IMR-90 (cell line): Measurements from ENCODE around the gene NUAK1. TPM values are rescaled to one million over a fixed set of nuclear protein-coding genes. Genes with fewer than 3 reads are reported as not detected.

Experiments used
- ATAC-seq: fragments of 200-7000 bp; cut with Tn5 transposase; 2 replicates; pipeline ENCODE4 v1.9.1; 2020; ENCODE audit warnings: low read depth, mild to moderate bottlenecking, moderate library complexity
- BruUV-seq: library from RNA; stranded (reverse); fragments of 400-500 nt; replicated peaks from 2 replicates; lab custom pipeline; 2021; lab: Mats Ljungman, UMichigan
- CTCF ChIA-PET: fragments of 300-600 bp; formaldehyde crosslinking; extraction: SDS; loops from one replicate; lab custom pipeline; 2021; ENCODE audit warnings: antibody characterized with exemption; lab: Yijun Ruan, JAX
- POLR2A ChIA-PET: fragments of 300-600 bp; sonication (Branson Sonifier 250); formaldehyde crosslinking; loops from one replicate; lab custom pipeline; 2022; ENCODE audit warnings: antibody characterized with exemption; ENCODE audit not compliant: unreplicated experiment; lab: Charles Lee
- DNase-seq: peaks from one replicate; pipeline ENCODE4 v3.0.0; 2013
- H2AFZ ChIP-seq: replicated peaks from 2 replicates; pipeline ENCODE3; 2013; ENCODE audit warnings: low read length, mild to moderate bottlenecking; ENCODE audit not compliant: poor library complexity
- H2AK5ac ChIP-seq: 2 replicates; pipeline ENCODE4 v1.6.1; 2013; ENCODE audit warnings: low read depth, low read length, inconsistent platforms
- H2AK9ac ChIP-seq: replicated peaks from 2 replicates; pipeline ENCODE3; 2013; ENCODE audit warnings: mild to moderate bottlenecking, low read depth, low read length, moderate library complexity; ENCODE audit not compliant: poor library complexity
- H2BK120ac ChIP-seq: 2 replicates; pipeline ENCODE4 v1.6.1; 2013; ENCODE audit warnings: low read depth, low read length, inconsistent platforms
- H2BK15ac ChIP-seq: 3 replicates; pipeline ENCODE4 v1.6.1; 2013; ENCODE audit warnings: low read depth, low read length, inconsistent platforms
- H2BK20ac ChIP-seq: 2 replicates; pipeline ENCODE4 v1.6.1; 2013; ENCODE audit warnings: low read depth, mild to moderate bottlenecking, inconsistent platforms, low read length, moderate library complexity
- H2BK5ac ChIP-seq: 2 replicates; pipeline ENCODE4 v1.6.1; 2013; ENCODE audit warnings: mild to moderate bottlenecking, low read depth, low read length, inconsistent platforms; ENCODE audit not compliant: poor library complexity, severe bottlenecking
- H3K14ac ChIP-seq: replicated peaks from 2 replicates; pipeline ENCODE4 v1.6.1; 2013; ENCODE audit warnings: low read depth, low read length, inconsistent platforms
- H3K18ac ChIP-seq: 2 replicates; pipeline ENCODE4 v1.6.1; 2013; ENCODE audit warnings: low read depth, low read length, control low read depth
- H3K23ac ChIP-seq: 2 replicates; pipeline ENCODE4 v1.6.1; 2013; ENCODE audit warnings: low read depth, low read length, inconsistent platforms
- H3K27ac ChIP-seq: 2 replicates; pipeline ENCODE4 v1.5.1; 2013; ENCODE audit warnings: mild to moderate bottlenecking, control low read depth, low read length; ENCODE audit not compliant: insufficient read depth
- H3K27me3 ChIP-seq: 2 replicates; pipeline ENCODE4 v1.6.1; 2013; ENCODE audit warnings: low read length; ENCODE audit not compliant: control insufficient read depth, insufficient read depth
- H3K36me3 ChIP-seq: 2 replicates; pipeline ENCODE4 v1.6.1; 2013; ENCODE audit warnings: low read length, mixed read lengths; ENCODE audit not compliant: control insufficient read depth, insufficient read depth
- H3K4ac ChIP-seq: 2 replicates; pipeline ENCODE4 v1.6.1; 2013; ENCODE audit warnings: low read depth, low read length, inconsistent platforms
- H3K4me1 ChIP-seq: 2 replicates; pipeline ENCODE4 v1.6.1; 2013; ENCODE audit warnings: low read length, mixed read lengths; ENCODE audit not compliant: control insufficient read depth, insufficient read depth
- H3K4me2 ChIP-seq: 2 replicates; pipeline ENCODE4 v1.6.1; 2013; ENCODE audit warnings: low read depth, mild to moderate bottlenecking, control low read depth, low read length, moderate library complexity
- H3K4me3 ChIP-seq: 2 replicates; pipeline ENCODE4 v1.5.1; 2013; ENCODE audit warnings: low read depth, mild to moderate bottlenecking, control low read depth, low read length, moderate library complexity; ENCODE audit not compliant: insufficient read depth
- H3K56ac ChIP-seq: 2 replicates; pipeline ENCODE4 v1.6.1; 2013; ENCODE audit warnings: low read length, inconsistent platforms; ENCODE audit not compliant: insufficient read depth; ENCODE audit errors: extremely low read depth
- H3K79me1 ChIP-seq, 2 experiments: 2 replicates each; pipeline ENCODE4 v1.6.1; 2013; ENCODE audit warnings: low read length in 2 of 2, inconsistent platforms in 1 of 2, low read depth in 1 of 2
- H3K9ac ChIP-seq: 2 replicates; pipeline ENCODE4 v1.6.1; 2013; ENCODE audit warnings: low read depth, low read length, control low read depth
- H3K9me1 ChIP-seq: 2 replicates; pipeline ENCODE4 v1.6.1; 2013; ENCODE audit warnings: low read length, inconsistent platforms; ENCODE audit not compliant: insufficient read depth
- H3K9me3 ChIP-seq: 2 replicates; pipeline ENCODE4 v1.6.1; 2013; ENCODE audit warnings: low read length; ENCODE audit not compliant: control insufficient read depth, insufficient read depth
- H4K20me1 ChIP-seq: 2 replicates; pipeline ENCODE4 v1.6.1; 2013; ENCODE audit warnings: low read length, inconsistent platforms; ENCODE audit not compliant: insufficient read depth
- H4K5ac ChIP-seq: 2 replicates; pipeline ENCODE4 v1.6.1; 2013; ENCODE audit warnings: mild to moderate bottlenecking, low read depth, low read length, control low read depth
- H4K8ac ChIP-seq, 2 experiments: 2 replicates each; pipeline ENCODE4 v1.6.1; 2013; ENCODE audit warnings: low read depth in 2 of 2, low read length in 2 of 2, control low read depth in 1 of 2, inconsistent platforms in 1 of 2
- H4K91ac ChIP-seq: 2 replicates; pipeline ENCODE4 v1.6.1; 2013; ENCODE audit warnings: low read depth, low read length, inconsistent platforms; ENCODE audit not compliant: insufficient read depth
- BHLHE40 ChIP-seq: fragments of 150-350 bp; IDR thresholded peaks from 2 replicates; pipeline ENCODE4 v1.6.1; 2016; ENCODE audit warnings: mild to moderate bottlenecking, low read depth, low read length
- CEBPB ChIP-seq: IDR thresholded peaks from 2 replicates; pipeline ENCODE4 v1.6.1; 2012; ENCODE audit warnings: low read depth, low read length, improper control_type of control experiment
- CTCF ChIP-seq: conservative IDR thresholded peaks from 2 replicates; pipeline ENCODE4 v1.5.1; 2012; ENCODE audit warnings: mild to moderate bottlenecking, low read depth, low read length, improper control_type of control experiment
- FOS ChIP-seq: fragments of 150-350 bp; IDR thresholded peaks from 2 replicates; pipeline ENCODE4 v1.6.1; 2016; ENCODE audit warnings: low read depth, low read length
- MAZ ChIP-seq: IDR thresholded peaks from 2 replicates; pipeline ENCODE4 v1.6.1; 2012; ENCODE audit warnings: low read depth, mild to moderate bottlenecking, low read length, improper control_type of control experiment, moderate library complexity, borderline replicate concordance
- MXI1 ChIP-seq: IDR thresholded peaks from 2 replicates; pipeline ENCODE4 v1.6.1; 2012; ENCODE audit warnings: low read depth, mild to moderate bottlenecking, low read length, moderate library complexity, borderline replicate concordance
- NFE2L2 ChIP-seq: fragments of 150-350 bp; IDR thresholded peaks from 2 replicates; pipeline ENCODE4 v1.6.1; 2016; ENCODE audit warnings: low read depth, mild to moderate bottlenecking, low read length
- POLR2A ChIP-seq: IDR thresholded peaks from 2 replicates; pipeline ENCODE4 v1.6.1; 2012; ENCODE audit warnings: mild to moderate bottlenecking, low read depth, low read length
- RAD21 ChIP-seq: IDR thresholded peaks from 2 replicates; pipeline ENCODE4 v1.6.1; 2012; ENCODE audit warnings: low read length, improper control_type of control experiment
- RCOR1 ChIP-seq: IDR thresholded peaks from 2 replicates; pipeline ENCODE4 v1.6.1; 2012; ENCODE audit warnings: mild to moderate bottlenecking, low read length, improper control_type of control experiment; ENCODE audit not compliant: insufficient replicate concordance
- RFX5 ChIP-seq: IDR thresholded peaks from 2 replicates; pipeline ENCODE4 v1.8.0; 2012; ENCODE audit warnings: low read depth, mild to moderate bottlenecking, low read length, moderate library complexity
- SMC3 ChIP-seq: fragments of 150-350 bp; IDR thresholded peaks from 2 replicates; pipeline ENCODE4 v1.6.1; 2016; ENCODE audit warnings: low read depth, mild to moderate bottlenecking, antibody characterized with exemption, low read length, moderate library complexity
- USF2 ChIP-seq: fragments of 150-350 bp; IDR thresholded peaks from 2 replicates; pipeline ENCODE4 v1.6.1; 2017; ENCODE audit warnings: mild to moderate bottlenecking, antibody characterized with exemption, low read length, low read depth
- WGBS, 2 experiments: methylation state at CpG; one replicate each; pipeline versions ENCODE4 v1.1.5 to v1.1.7; 2013; ENCODE audit warnings: missing lambda C conversion rate in 2 of 2; ENCODE audit not compliant: insufficient read length in 1 of 2; ENCODE audit errors: extremely low coverage in 2 of 2; 5-methylcytosine and 5-hydroxymethylcytosine counted together
- dilution Hi-C: fragments of 300-500 bp; cut with HindIII; formaldehyde crosslinking; loops from one replicate; pipeline ENCODE4 v1.14.3; 2018; ENCODE audit warnings: low sequenced_read_pairs; ENCODE audit not compliant: unreplicated experiment
- in situ Hi-C: fragments of 300-500 bp; cut with MboI; formaldehyde crosslinking; loops from 3 replicates; pipeline ENCODE4 v1.14.3; 2019; ENCODE audit warnings: low sequenced_read_pairs, inconsistent platforms, mixed read lengths
- intact Hi-C: fragments of 100-400 bp; cut with micrococcal nuclease; formaldehyde crosslinking; loops from 2 replicates; pipeline ENCODE4 v1.10.0; 2022
- polyA plus RNA-seq, 3 experiments: library from polyadenylated mRNA; depleted of rRNA; stranded (reverse); fragments of >200 nt; gene quantifications; 2 replicates each; pipeline ENCODE4 v1.2.3, GENCODE V29; 2012; ENCODE audit warnings: low replicate concordance in 1 of 3
- total RNA-seq: library from RNA; depleted of rRNA; stranded (reverse); fragments of >200 nt; gene quantifications from 2 replicates; pipeline ENCODE4 v1.2.3, GENCODE V29; 2012

Gene NUAK1
- total and polyA plus RNA-seq, 2 of the 4 experiments (the other 2 are of a cell fraction): 4.8 to 8.8 TPM

- Histone ChIP-seq H3K23ac (no peak overlapping the region; the same call in 1 of the 2 replicates), H2BK5ac (no peak overlapping the region), H3K9ac (no peak overlapping the region), H3K56ac (no peak overlapping the region), H3K4me1 (peaks cover 14% of the 10 kb centered on the region), H2AK5ac (no peak overlapping the region), H3K14ac (no peak overlapping the region), H3K4me2 (no peak overlapping the region), H2AFZ (no peak overlapping the region), H3K79me1 (peaks cover 37 to 80% of the 10 kb centered on the region in 2 experiments), H2BK20ac (no peak overlapping the region), H4K20me1 (peaks cover 17% of the 10 kb centered on the region), H3K27ac (no peak overlapping the region), H3K18ac (no peak overlapping the region), H2AK9ac (no peak overlapping the region), H4K8ac (no peak overlapping the region), H2BK15ac (no peak overlapping the region), H4K91ac (no peak overlapping the region), H3K9me1 (peaks cover 18% of the 10 kb centered on the region), H3K4ac (no peak overlapping the region), H3K36me3 (no peaks in the 10 kb centered on the region), H2BK120ac (no peak overlapping the region), H4K5ac (no peak overlapping the region), H3K4me3 (no peak overlapping the region), H3K27me3 (no peaks in the 10 kb centered on the region), H3K9me3 (no peaks in the 10 kb centered on the region)
- dilution Hi-C loops: no loop called here
- TF ChIP-seq MAZ (no peak), SMC3 (no peak), POLR2A (no peak), CTCF (no peak), NFE2L2 (no peak), CEBPB (no peak), RAD21 (no peak), MXI1 (no peak), RCOR1 (no peak), FOS (no peak), RFX5 (no peak), USF2 (no peak), BHLHE40 (no peak)
- BruUV-seq: no TSS peak
- intact Hi-C loops: no loop called here
- DNase-seq (no peak), ATAC-seq (no peak)
- ChIA-PET CTCF (no interaction called here), POLR2A (no interaction called here)
- 100% methylated on average over 2 of the region's 8 CpGs; no CpG with 5 or more reads in 1 of the 2 experiments for WGBS, 2 experiments
- in situ Hi-C loops: no loop called here
Observed at GRCh38 chr12:106118381-106119130, 20.2 kb downstream of the NUAK1 start.
